ENCODE results near the gene MAPKAPK2.

The MAPKAPK2 gene

DNA sequence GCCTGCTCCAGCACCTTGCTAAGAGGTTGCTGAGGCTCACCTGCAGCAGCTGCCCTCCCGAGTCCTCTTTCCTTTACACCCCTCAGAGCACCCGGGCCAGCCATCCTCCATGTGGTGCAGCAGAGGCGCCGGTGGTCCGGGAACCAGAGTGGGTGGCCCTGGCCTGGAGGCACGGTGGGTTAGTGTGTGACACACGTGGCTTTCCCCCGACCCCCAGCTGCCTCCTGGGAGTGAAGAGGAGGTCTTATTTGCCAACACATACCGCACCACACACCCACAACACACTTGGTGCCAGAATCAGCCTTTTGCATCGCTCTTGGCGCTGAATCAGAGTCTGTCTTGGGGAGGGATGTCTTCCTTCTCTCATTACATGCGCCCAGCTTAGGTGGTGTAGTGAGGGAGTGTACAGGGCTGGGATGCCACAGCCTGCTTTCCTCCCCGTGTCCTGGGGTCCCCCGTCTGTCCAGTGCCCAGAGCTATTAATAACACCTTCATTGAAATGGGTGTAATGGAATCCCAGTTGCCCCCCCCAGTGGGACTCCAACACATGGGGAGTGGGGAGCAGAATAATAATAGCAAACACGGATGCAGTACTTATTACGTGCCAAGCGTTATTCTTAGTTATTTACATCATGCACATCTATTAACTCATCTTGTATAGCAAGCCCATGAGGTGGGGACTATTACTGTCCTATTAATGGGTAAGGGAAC is 38.2 kb downstream of the MAPKAPK2 start:
- DNase-seq (ENCODE audit: low read depth), result peak; percentile 39

DNA sequence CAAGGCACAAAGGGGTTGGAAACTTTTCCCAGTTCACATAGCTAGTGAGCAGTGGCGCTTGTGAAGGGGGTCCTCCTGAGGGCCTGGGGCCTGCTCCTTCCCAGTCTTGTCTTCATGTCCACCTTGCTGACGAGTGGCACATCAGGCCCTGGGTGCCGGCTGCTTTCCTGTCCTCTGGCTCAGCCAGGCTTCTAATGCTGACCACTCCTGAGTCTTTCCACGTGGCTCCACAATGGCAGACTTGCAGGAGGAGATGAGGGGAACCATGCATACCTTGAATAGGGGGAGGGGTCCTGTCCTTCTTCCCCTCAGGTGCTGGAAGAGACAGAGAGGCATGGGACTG is 38.7 kb downstream of the MAPKAPK2 start:
- no peak for DNase-seq (ENCODE audit: low read depth)

DNA sequence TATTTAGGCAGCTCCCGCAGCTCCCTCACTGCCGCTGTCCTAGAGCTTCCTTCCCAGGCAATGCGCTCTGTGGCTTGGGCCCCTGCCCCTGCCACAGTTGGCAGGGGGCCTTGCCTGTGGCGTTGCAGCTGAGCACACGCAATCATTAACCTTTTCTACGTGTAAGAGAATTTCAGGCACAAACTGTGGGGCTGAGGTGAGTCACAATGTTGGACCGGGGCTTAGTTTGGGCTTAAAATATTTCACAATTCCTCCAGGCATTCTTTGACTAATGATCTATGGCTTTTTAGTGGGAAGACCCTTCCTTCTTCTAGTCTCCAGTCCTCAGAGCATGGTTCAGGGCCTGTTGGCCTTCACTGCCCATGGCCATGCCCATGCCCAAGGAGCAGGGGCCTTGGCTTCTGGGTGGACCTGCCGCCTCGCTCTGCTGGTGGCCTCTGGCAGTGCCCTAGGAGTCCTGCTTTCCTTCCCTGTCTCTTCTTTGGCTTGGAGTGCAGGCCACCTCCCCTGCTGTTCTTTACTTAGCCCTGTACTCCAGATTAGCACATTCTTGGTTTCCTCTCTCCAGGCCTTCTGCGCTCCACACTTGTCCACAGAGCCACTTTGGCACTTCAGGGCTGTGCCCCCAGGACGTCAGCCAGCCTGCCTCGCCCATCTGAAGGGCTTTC is 39.2 kb downstream of the MAPKAPK2 start:
- peak; percentile 94 for DNase-seq (ENCODE audit: low read depth)

DNA sequence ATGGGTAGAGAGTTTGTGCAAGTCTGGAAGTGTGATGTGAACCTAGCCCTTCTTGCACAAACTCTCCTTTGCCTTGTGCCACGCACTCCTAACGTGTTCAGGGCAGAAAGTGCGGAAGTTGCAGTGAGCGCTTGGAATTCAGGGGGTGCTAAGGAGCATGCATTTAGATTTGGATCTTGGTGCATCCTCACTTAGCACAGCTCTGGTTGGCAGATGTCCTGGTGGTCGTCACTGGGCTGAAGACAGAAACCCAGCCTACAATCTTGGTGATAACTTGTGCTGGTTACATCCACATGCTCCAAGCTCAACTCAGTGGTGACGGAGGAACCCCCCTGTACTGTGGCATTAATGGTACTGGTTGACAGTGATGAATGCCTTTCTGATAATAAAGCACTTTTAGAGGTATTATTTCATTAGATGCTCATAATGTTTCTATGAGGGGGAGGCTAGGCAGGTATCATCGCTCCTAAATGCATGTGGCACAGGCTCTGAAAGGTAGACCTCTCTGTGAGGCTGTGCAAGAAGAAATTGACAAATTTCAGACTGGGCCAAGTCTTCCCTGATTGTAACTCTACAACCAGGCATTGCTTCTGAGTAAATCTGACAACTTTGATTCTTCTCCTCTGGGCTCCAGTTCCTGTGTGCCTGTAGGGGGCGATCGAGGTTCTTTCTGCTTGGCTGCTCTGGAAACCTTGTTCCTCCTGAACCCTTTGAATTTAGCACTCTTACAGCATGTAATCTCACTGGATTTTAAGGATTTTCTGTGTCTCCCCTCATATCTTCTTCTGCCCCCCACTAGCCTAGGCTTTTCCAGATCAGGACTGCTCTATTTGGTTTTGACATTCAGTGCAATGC is 40.6 kb downstream of the MAPKAPK2 start:
- peak; percentile 23 for DNase-seq (ENCODE audit: low read depth)

DNA sequence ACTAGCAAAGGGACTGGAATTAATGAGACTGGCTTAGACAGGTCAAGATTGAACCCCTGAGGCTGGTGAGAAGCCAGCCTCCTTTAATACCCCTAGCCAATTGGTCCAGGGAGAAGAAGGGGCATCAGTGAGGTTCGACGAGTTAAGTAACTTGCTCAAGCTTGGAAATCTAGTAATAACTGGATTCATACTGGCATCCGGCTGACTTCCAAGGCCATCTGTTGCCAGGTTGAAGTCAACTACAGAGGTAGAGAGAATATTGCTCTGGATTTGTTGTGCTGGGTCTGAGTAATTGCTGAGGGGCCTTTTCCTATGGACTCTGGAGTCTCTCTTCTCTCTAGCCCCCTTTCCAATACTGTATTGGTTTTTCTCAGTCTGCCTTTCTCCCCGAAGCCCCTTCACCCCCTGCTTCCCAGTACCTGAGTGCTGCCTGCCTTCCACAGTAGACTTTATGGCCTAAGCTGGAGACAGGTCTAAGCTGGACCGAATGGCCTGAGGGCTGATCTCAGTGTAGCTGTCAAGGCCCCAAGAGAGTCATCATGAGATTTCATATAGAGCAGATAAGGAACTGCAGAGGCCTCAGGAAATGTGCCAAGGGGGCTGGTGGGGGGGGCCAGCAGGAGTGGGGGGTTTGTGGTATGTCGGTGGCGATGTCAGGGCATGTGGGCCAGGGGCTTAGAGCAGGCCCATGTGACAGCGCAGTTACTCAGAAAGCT is 43.4 kb downstream of the MAPKAPK2 start:
- DNase-seq (ENCODE audit: low read depth), result no peak

DNA sequence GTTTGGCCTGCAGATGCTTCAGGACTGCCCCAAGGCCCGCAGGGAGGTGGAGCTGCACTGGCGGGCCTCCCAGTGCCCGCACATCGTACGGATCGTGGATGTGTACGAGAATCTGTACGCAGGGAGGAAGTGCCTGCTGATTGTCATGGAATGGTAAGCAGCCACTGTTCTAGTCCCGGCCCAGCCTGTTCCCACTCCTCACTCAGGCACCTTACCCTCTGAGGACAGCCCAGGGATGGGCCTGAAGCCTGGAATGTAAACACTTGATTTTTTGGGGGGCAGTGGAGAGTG is 43.9 kb downstream of the MAPKAPK2 start:
- DNase-seq (ENCODE audit: low read depth), result no peak

DNA sequence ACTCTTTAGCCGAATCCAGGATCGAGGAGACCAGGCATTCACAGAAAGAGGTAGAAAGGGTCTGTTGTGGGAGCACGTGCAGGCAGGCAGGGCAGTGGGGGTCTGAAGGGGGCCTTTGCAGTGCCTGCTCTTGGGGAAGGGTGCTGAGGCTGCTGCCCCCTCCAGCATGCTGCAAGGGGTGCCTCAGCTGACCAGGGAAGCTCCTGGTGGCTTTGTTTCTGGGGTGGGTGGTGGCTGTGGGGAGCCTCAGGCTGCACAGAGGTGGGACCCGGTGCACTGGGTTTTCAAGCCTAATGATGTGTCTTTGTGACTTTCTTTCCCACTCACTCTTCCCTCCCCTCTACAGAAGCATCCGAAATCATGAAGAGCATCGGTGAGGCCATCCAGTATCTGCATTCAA is 44.3 kb downstream of the MAPKAPK2 start:
- DNase-seq (ENCODE audit: low read depth), result no peak

DNA sequence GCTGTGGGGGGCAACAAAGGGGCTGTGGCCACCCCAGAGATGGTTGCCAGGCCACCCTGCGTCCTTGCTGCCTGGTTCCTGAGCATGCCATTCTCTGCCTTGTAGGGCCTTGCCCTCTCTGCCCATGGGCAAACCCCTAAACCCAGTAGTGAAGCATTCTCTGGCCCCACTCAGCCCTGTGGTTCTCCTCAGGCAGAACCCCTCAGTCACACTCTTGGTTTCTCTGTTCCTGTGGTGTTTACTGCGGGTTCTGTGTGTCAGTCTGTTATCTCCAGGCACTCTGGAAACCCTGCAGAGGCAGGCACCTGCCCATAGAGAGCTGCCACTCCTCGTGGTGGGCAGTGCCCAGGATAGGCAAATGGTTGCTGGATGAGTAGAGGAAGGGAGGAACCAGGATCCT is 44.8 kb downstream of the MAPKAPK2 start:
- no peak for DNase-seq (ENCODE audit: low read depth)

DNA sequence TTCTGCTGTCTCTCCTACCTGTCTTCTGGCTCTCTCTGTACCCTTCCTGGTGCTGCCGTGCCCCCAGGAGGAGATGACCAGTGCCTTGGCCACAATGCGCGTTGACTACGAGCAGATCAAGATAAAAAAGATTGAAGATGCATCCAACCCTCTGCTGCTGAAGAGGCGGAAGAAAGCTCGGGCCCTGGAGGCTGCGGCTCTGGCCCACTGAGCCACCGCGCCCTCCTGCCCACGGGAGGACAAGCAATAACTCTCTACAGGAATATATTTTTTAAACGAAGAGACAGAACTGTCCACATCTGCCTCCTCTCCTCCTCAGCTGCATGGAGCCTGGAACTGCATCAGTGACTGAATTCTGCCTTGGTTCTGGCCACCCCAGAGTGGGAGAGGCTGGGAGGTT is 47.8 kb downstream of the MAPKAPK2 start:
- no peak for DNase-seq (ENCODE audit: low read depth)

DNA sequence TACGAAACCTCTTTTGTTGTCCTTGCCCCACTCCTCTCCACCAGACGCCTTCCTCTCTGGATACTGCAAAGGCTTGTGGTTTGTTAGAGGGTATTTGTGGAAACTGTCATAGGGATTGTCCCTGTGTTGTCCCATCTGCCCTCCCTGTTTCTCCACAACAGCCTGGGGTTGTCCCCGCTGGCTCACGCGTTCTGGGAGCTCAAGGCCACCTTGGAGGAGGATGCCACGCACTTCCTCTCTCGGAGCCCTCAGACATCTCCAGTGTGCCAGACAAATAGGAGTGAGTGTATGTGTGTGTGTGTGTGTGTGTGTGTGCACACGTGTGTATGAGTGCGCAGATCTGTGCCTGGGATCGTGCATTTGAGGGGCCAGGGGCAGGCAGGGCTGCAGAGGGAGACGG is 48.3 kb downstream of the MAPKAPK2 start:
- no peak for DNase-seq (ENCODE audit: low read depth)

DNA sequence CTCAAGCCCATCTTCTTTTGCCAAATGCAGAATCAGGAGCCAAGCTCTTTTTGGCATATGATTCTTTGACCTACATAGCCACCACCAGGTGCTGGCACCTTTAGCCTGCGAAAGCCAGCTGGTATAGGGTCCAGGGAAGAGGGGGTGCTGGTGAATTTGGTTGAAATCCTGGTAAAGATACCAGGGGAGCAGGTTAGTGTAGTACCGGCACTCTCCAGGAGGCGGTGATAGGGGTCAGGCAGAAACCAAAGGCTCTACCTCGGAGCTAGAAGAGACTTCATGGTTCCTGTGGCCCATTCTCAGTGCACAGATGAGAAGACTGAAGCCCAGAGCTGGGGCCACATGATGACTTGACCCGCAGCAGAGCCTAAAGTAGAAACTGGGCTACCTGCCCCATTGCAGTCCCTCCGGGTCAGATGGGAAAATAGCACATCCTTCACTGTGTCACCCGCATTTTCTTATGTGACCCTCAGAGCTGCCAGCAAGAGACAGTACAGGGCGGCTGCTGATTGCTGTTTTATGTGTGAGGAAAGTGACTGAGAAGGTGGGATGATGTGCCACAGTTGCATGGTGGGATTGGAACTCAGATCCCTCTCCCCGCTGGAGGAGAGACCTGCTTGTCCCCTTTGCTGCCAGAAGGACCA is 49.9 kb downstream of the MAPKAPK2 start:
- DNase-seq (ENCODE audit: low read depth), result no peak

DNA sequence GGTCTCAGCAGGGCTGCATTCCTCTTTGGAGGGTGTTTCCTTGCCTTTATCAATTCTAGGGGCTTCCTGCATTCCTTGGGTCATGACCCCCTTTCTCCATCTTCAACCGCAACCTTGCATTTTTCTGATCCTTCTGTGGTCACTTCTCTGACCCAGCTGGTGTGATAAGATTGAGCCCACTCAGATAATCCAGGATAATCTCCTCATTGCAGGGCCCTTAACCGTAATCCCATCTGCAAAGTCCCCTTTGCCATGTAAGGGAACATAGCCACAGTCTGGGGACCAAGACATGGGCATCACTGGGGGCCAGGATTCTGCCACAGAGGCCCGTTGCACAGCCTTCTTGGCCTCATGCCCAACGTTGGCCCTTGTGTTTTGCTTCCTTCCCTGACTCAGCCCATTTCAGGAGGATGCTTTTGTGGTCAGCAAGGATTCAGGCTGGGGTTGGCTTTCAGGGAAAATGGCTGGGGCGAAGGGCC is 50.9 kb downstream of the MAPKAPK2 start:
- DNase-seq (ENCODE audit: low read depth), result no peak

DNA sequence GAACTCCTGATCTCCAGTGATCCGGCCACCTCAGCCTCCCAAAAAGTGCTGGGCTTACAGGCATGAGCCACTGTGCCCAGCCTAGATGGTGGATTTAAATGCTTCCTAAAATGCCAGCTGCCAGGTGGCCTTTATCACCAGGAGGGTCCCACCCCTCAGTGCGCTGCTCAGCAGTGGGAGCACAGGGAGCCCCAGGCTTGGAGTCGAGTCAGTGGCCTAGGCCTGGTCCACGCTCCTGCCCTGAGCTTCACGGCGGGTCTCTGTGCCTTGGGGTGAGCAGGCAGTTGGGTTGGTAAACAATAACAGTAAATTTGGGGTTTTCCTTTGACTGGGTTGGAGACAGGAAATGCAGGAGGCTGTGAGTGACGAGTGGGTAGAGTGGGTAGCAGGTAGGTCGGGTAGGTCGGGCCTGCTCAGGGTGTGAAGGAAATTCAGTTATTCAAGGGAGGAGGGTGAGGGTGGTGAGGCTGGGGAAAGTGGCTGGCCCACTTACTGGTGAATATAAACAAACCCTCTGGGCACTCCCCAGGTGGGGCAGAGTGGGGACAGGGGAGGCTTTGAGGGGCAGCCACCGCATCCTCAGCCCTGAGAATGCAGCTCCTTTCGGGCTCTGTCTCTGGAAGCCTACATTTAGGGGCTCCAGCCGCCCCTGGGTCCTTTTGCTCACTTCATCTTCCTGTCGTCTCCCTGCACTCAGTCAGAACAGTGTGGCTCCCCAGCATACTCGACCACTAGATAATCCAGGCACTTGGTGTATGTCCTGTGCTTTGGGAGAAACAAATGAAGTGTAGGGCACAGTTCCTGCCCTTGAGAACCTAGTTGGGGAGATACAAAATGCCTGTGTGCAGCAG is 52.4 kb downstream of the MAPKAPK2 start:
- no peak for DNase-seq (ENCODE audit: low read depth)

DNA sequence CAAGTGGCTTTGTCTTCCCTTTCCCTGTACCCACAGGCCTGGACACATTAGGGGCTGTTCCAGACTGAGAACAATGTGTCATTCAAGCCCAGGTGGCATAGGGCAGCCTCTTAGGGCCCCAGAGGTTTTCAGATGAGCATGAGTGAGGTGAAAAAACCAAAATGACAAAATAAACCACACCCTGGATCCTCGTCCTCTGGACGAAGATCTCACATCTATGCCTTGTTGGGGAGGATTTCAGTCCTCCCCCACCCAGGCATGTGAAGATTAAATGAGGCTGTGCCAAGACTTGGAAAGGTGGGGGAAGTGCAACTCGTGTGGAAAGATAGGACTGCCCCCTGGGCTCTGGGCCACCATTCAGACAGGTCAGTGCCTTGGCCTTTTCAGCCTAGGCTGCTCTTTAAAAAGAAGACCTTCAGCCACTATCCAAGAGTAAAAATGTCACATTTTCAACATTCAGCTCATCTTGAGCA is 53.1 kb downstream of the MAPKAPK2 start:
- DNase-seq (ENCODE audit: low read depth), result no peak

DNA sequence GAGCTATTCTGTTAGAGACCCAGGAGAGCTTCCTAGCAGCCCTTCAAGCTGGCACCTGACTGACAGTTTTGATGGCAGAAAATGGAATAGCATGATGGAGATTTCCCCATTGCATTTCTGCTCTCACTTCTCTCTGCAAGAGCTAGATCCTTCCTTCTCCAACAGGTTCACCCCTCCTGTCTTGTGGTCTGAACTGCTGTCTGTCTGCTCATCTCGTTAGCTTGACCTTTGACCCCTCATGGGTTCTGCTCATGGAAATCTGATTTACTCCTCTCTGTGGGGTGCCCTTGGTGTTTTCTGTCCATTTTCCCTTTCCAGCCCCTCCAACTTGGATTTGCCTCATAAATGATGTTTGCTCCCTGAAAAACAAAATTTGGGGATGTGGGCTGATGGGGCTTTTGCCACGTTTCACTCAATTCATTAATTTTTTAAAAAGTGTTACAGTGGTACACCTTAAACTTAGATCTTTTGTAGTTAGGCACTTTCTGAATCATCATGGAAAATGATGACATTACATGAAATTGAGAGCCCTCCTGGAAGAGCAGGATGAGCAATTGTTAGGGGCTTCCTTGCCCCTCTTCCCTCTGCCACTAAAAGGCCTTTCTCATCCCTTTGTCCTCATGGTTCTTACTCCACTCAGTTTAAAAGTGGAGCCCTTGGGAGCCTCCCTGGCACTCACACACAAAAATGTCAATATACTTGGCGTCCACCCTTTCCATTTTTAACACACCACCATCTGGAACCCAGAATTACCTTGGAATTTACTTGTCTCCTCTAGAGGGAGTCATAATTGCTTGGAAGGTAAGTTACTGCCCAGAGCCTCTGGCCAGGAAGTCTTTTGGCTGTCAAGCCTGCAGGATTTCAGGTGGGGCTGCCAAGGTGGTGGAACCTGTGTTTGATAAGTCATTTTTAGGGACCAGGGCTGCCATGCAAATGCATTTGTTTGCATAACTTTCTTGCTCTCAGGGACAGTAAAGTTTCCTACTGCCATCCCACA is 54.0 kb downstream of the MAPKAPK2 start:
- no peak for DNase-seq (ENCODE audit: low read depth)

DNA sequence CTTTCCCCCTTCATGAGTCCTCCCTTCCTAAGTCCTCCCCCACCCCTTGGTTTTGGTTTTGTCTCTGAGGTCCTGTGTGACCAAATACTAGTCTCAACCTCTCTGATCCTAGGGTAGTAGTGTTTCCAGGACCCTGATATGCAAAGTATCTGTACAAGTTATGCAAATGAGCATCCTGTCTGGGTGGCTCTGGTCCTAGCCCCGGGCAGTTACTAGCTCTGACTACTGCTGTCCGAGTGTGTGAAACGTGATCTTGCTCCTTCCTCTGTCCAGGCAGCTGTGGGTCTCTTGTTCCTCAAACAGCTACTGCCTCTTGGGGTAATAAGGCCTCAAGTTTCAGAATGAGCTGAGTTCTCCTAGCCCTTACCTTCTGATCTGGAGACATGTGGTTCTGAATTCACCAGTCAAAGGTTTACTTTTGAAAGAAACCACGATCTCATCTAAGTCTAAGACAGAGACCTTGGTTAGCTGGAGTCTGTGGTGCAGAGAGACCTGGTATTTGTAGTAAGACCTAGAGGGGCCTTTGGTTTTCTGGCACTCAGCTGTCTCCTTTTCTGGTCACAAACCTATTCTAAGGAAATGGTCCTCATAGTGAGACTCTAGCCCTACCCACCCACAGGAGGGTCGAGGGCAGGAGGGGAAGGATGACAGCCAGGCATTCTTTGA is 54.8 kb downstream of the MAPKAPK2 start:
- peak; percentile 32 for DNase-seq (ENCODE audit: low read depth)

DNA sequence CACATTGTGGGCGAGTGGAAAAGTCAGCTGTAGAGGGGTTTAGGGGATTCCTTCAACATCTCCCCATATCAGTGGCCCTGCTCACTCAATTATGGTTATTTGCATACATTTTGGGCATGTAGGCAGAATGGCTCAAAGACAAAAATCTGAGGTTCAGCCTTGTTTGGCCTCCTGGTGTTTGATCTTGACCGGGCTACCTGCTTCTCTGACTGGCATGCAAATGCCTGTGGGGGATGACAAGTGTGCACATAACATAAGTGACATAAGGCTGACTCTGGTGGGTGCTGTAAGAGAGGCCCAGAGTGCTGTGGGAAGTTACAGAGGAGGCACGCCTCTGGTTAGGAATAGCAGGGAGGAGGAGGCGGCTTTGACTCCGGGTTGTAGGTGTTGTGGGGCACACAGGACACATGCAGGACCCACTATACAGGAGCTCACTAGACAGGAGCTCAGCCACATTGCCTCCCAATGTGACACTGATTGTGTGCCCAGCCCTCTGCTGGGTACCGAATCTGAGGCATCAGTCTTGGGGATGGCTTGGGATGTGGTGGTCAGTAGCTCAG is 56.5 kb downstream of the MAPKAPK2 start:
- DNase-seq (ENCODE audit: low read depth), result no peak

DNA sequence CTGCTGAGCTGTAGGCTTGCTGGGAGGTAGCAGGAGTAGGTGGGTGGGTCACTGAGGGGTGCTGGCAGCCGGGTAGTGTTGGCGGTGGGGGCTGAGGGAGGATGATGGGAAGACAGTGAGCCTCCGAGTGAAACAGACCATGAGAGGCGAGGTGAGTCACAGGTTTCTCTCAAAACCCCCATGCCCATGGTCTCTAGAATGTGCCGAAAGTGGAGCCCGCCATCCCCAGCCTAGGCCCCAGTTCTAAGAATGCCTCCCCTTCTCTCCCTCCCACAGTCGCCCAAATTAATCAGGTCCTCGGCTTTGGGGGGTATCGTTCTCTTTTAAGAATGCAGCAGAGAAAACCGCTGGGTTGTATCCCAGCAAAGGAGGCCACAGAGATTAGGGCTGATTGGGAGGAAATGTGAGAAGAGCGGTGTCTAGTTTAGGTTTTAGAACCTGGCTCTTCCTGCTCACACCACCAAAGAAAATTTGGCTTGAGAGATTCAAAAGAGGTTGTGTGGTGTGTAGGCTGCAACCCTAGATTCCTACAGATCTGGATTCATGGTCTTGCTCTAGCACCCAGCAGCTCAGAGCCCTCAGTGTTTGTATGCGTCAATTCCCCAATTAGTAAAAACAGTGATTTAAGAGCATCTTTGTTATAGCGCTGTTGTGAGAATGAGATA is 58.1 kb downstream of the MAPKAPK2 start:
- no peak for DNase-seq (ENCODE audit: low read depth)

Measured in fibroblast of gingiva (primary cell).